Fibroblast of skin of right biceps (primary cell): ENCODE measurements around the gene TXNL4A.

Source experiments
- DNase-seq: peaks from one replicate; pipeline ENCODE4 v3.0.0-alpha.2; 2013

The TXNL4A gene

DNA sequence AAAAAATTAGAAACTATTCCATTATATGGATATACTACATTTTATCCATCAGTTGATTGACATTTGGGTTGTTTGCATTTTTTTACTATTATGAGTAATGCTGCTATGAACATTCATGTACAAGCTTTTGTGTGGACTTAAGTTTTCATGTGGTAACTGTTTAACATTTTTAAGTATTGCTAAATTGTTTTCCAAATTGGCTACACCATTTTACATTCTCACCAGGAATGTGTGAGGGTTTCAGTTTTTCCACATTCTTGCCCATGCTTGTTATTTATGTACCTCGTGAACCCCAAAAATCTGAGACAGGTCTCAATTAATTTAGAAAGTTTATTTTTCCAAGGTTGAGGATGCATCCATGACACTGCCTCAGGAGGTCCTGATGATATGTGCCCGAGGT lies 3.1 kb upstream of the TXNL4A start:
- peak; percentile 19 for DNase-seq

- no peak for DNase-seq
Measured at GRCh38 chr18:79989195-79989497, 783 bp upstream of the TXNL4A start.

DNA sequence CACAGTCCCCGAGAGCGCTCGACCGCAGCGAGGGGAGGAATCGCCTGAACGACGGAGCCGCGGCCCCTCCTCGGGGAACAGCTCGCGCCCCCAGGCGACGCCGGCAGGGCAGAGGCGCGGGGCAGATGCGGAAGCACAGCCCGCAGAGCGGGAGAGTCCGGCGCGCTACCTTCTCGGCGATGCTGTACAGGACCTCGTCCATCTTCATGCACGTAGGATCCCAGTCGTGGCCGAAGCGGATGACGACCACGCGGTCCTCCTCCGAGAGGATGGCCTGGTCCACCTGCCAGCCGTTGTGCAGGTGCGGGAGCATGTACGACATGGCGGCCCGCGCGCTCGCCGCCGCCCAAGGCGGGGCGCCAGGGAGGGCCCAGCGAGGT lies 302 bp downstream of the TXNL4A start:
- no peak for DNase-seq

- no peak for DNase-seq
Measured at GRCh38 chr18:79987566-79987965, 797 bp downstream of the TXNL4A start.

- DNase-seq: no peak
Measured at GRCh38 chr18:79986726-79987125, 1.6 kb downstream of the TXNL4A start.

DNA sequence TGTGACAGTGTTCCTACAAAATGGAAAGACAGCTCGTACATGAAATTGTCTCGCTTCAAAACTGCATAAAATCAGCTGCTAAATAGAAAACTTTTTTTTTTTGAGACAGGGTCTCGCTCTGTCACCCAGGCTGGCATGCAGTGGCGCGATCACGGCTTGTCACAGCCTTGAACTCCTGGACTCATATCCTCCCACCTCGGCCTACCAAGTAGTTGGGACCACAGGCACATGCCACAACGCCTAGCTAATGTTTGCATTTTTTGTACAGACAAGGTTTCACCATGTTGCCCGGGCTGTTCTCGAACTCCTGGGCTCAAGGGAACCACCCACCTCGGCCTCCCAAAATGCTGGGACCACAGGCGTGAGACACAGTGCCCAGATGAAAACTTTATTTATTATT lies 3.2 kb downstream of the TXNL4A start:
- no peak for DNase-seq

GRCh38 chr18:79983793-79984192 lies 4.6 kb downstream of the TXNL4A start:
- no peak for DNase-seq

- DNase-seq: no peak
Measured at GRCh38 chr18:79983253-79983652, 5.1 kb downstream of the TXNL4A start.

- DNase-seq: peak; percentile 18
Measured at GRCh38 chr18:79982736-79983135, 5.6 kb downstream of the TXNL4A start.

GRCh38 chr18:79980585-79980984 lies 7.8 kb downstream of the TXNL4A start:
- DNase-seq: no peak

- no peak for DNase-seq
Measured at GRCh38 chr18:79979843-79980242, 8.5 kb downstream of the TXNL4A start.

DNA sequence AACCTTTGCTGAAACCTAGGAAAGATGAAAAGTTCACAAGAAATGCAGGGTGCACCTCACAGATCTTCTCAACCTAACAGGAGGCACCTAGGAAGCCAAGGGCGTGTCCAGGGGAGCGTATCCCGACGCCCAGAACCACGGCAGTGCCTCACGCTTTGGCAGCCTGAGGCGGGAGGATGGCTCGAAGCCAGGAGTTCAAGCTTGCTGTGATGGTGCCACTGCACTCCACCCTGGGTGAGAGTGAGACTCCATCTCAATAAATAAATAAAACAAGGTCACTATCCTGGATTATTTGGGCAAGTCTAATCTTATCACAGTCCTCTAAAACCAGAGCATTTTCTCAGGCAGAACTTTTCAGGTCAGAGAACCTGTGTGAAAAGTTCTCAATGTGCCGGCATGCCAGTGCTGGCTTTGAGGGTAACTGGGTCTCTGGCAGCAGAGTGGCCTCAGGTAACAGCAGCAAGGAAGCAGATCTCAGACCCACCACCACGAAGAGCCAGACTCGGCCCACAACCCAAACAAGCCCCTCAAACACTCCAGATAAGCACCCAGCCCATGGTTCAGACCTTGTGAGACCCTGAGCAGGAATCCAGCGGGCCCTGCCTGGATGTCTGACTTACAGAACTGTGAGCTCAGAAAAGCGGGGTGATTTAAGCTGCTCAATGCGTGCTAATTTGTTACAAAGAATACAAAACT lies 12.2 kb downstream of the TXNL4A start:
- no peak for DNase-seq

- no peak for DNase-seq
Measured at GRCh38 chr18:79975043-79975442, 13.3 kb downstream of the TXNL4A start.

DNA sequence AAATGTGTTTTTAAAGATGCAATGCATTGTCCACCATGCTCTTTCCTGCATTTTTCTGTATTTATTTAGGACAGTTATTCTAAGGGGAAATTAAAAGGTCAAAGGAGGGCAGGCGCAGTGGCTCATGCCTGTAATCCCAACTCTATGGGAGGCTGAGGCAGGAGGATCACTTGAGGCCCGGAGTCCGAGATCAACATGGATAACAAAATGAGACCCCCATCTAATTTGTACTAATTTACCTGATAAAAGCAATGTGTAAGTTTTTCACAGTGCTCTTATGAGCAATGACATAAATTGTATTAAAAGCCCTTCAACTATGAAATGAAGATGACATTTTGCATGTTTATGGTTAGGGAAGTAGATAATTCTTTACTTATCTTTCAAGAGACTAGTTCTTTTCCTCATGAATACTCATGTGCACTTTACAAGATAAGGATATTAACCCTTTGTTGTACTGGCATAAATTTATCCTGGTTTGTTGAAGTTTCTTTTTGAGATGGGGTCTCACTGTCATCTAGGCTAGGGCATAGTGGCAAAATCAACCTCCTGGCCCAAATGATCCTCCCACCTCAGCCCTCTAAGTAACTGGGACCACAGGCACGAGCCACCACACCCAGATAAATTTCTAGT lies 14.2 kb downstream of the TXNL4A start:
- no peak for DNase-seq

- DNase-seq: no peak
Measured at GRCh38 chr18:79973517-79973916, 14.8 kb downstream of the TXNL4A start.

DNA sequence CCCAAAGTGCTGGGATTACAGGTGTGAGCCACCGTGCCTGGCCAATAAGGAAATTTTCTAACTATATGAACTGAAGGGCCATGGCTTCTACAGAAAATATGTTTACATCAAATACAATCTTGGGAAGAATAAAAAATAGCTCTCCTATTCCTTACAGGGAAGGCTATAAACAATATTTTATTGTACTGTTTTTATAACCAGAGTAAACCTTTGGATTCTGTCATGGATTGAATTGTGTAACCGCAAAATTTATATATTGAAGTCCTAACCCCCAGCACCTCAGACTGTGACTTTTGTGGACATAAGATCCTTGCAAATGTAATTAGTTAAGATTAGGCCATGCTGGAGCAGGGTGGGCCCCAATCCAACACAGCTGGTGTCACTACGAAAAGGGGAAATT lies 15.6 kb downstream of the TXNL4A start:
- no peak for DNase-seq

GRCh38 chr18:79971986-79972385 lies 16.4 kb downstream of the TXNL4A start:
- no peak for DNase-seq

GRCh38 chr18:79971211-79971952 lies 17.0 kb downstream of the TXNL4A start:
- DNase-seq: no peak

DNA sequence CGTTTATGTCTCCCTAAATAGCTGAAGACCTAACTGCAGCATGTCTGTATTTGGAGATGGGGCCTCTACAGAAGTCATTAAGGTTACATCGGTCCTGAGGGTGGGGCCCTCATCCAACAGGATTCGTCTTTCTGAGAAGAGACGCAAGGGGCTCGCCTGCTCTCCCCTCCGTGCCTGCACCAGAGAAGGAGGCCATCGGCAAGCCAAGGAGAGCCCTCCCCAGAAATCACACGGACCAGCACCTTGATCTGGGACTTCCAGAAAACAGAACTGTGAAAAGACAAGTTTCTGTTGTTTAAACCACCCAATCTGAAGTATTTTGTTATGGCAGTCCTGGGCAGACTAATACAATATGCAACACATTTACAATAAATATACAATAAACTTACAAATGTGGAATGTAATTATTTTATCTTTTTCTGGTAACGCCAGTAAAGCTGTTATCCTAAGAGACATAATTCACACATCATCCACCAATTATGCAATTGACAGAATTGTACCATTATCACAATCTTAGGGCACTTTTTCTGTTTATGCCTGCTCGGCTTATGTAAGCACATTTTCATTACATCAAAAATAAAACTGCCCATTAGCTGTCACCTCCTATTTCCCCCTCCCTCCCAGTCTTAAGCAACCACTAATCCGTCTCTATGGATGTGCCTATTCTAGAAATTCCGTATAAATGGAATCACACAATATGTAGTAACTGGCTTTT lies 17.8 kb downstream of the TXNL4A start:
- DNase-seq: no peak

- peak; percentile 74 for DNase-seq
Measured at GRCh38 chr18:79965119-79965902, 23.1 kb downstream of the TXNL4A start.

GRCh38 chr18:79964330-79965118 lies 23.8 kb downstream of the TXNL4A start, which contains the start of gene HSBP1L1:
Gene HSBP1L1, plus strand, starts transcription at chr18:79964643. Its CDS starts 93 bp downstream, at chr18:79964736.
- DNase-seq: peak; percentile 41
